GM12891 (cell line): ENCODE data around the gene SUCO. TPM values are rescaled to one million over a fixed set of nuclear protein-coding genes. Genes with fewer than 3 reads are reported as not detected.

Experiments
- DNase-seq: peaks from one replicate; pipeline ENCODE4 v3.0.0; 2011; ENCODE audit warnings: low spot score; ENCODE audit not compliant: insufficient read length
- FAIRE-seq: peaks from 2 replicates; lab custom pipeline; 2011; peaks lifted over from hg19 to GRCh38; lab: Jason Lieb, UNC
- PAX5 ChIP-seq: IDR thresholded peaks from 2 replicates; pipeline ENCODE4 v1.6.1; 2011; ENCODE audit warnings: low read length, moderate library complexity, mild to moderate bottlenecking; ENCODE audit not compliant: insufficient read depth, severe bottlenecking
- POLR2A ChIP-seq: IDR thresholded peaks from 2 replicates; pipeline ENCODE4 v1.6.1; 2011; ENCODE audit warnings: low read depth, low read length, control low read depth
- POLR2AphosphoS5 ChIP-seq: IDR thresholded peaks from 2 replicates; pipeline ENCODE4 v1.6.1; 2011; ENCODE audit warnings: low read depth, low read length, control low read depth
- POU2F2 ChIP-seq: IDR thresholded peaks from 2 replicates; pipeline ENCODE4 v1.6.1; 2011; ENCODE audit warnings: low read depth, mild to moderate bottlenecking, control low read depth, low read length, moderate library complexity
- SPI1 ChIP-seq: IDR thresholded peaks from 2 replicates; pipeline ENCODE4 v1.6.1; 2011; ENCODE audit warnings: low read depth, low read length, control low read depth
- TAF1 ChIP-seq: IDR thresholded peaks from 2 replicates; pipeline ENCODE4 v1.6.1; 2011; ENCODE audit warnings: low read depth, low read length, control low read depth
- polyA plus RNA-seq: library from polyadenylated mRNA; unstranded; fragments of >200 nt; gene quantifications from one replicate; pipeline ENCODE4 v1.2.1, GENCODE V29; 2012; ENCODE audit warnings: low read depth, missing spikeins, inconsistent platforms; ENCODE audit not compliant: missing spikeins

Gene SUCO
- 5.6 TPM for polyA plus RNA-seq

GRCh38 chr1:172532700-172533512, at the start of gene SUCO:
TSS of gene SUCO (plus strand) at chr1:172533150. CDS start at chr1:172533436, 286 bp downstream.
- TF ChIP-seq POU2F2, result peak; percentile 53; the same call in 1 of the 2 replicates
- peak; percentile 68 for TF ChIP-seq POLR2A
- peak; percentile 65 for TF ChIP-seq SPI1
- TF ChIP-seq TAF1, result peak; percentile 82
- TF ChIP-seq POLR2AphosphoS5, result peak; percentile 50; the same call in 1 of the 2 replicates
- no peak for TF ChIP-seq PAX5
- FAIRE-seq (peak; percentile 97), DNase-seq (peak; percentile 74)

DNA sequence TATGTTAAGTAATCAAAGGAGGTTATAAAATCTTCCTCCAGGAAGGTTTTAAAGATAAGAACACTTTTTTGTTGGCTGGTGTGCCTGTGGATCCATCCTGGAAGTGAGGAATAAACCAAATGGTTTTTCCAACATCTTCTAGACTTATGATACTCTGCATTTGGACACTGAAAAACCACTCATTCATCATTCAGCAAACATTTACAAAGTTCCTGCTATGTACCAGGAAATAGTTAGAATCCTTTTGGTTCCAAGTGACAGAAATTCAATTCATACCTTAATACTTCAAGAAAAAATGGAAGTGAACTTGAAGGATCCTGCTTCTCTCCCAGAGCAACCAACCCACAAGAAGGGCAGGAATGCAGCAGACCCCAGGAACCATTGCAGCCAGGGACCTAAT, 49.5 kb upstream of the SUCO start:
- FAIRE-seq (no peak), DNase-seq (no peak)
- TF ChIP-seq PAX5, result no peak
- TF ChIP-seq POLR2AphosphoS5, result no peak
- TF ChIP-seq POU2F2, result no peak
- no peak for TF ChIP-seq SPI1
- no peak for TF ChIP-seq POLR2A
- TF ChIP-seq TAF1, result no peak

GRCh38 chr1:172484252-172484651, 48.7 kb upstream of the SUCO start:
- no peak for DNase-seq

DNA sequence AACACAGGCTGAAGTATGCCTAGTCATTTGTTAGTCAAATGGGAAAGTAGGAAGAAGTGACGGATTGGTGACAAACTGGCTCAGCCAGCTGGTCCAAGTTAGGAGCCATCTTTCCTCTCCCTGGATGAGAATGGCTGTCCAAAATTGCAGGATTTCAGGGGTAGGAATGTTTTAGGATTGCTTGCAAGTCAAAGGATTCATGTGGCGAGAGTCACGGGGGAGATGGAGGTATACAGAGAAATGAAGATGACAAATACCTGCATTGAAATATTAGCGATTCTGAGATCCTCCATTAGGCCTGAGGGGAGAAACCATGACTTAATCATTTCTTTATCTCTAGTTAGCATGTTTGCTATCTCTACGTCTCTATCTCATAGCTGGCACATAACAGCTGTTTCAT, 47.3 kb upstream of the SUCO start:
- DNase-seq (no peak), FAIRE-seq (no peak)
- TF ChIP-seq PAX5, result no peak
- TF ChIP-seq POU2F2, result no peak
- no peak for TF ChIP-seq SPI1
- TF ChIP-seq POLR2A, result no peak
- TF ChIP-seq POLR2AphosphoS5, result no peak
- no peak for TF ChIP-seq TAF1

More at GRCh38 chr1:172484252-172484651, 48.7 kb upstream of the SUCO start:
- FAIRE-seq, result no peak
- TF ChIP-seq POU2F2 (no peak), PAX5 (no peak), POLR2AphosphoS5 (no peak), TAF1 (no peak), SPI1 (no peak)

- TF ChIP-seq PAX5 (no peak), POU2F2 (no peak), POLR2A (no peak), POLR2AphosphoS5 (no peak), SPI1 (no peak), TAF1 (no peak)
- FAIRE-seq, result no peak
These were observed 46.0 kb upstream of the SUCO start for GRCh38 chr1:172486805-172487454.

GRCh38 chr1:172487550-172487949, 45.4 kb upstream of the SUCO start:
- FAIRE-seq (no peak), DNase-seq (no peak)
- no peak for TF ChIP-seq PAX5
- no peak for TF ChIP-seq POLR2AphosphoS5
- TF ChIP-seq SPI1, result no peak
- TF ChIP-seq TAF1, result no peak
- no peak for TF ChIP-seq POU2F2
- TF ChIP-seq POLR2A, result no peak

More at GRCh38 chr1:172486805-172487454, 46.0 kb upstream of the SUCO start:
- no peak for DNase-seq

GRCh38 chr1:172488393-172488792, 44.6 kb upstream of the SUCO start:
- TF ChIP-seq TAF1, result no peak
- TF ChIP-seq SPI1, result no peak
- no peak for TF ChIP-seq POU2F2
- no peak for TF ChIP-seq POLR2AphosphoS5
- TF ChIP-seq PAX5, result no peak
- no peak for TF ChIP-seq POLR2A
- FAIRE-seq (no peak), DNase-seq (no peak)

GRCh38 chr1:172489847-172490246, 43.1 kb upstream of the SUCO start:
- no peak for FAIRE-seq
- TF ChIP-seq POU2F2, result no peak
- no peak for TF ChIP-seq TAF1
- no peak for TF ChIP-seq SPI1
- TF ChIP-seq POLR2A, result no peak
- TF ChIP-seq POLR2AphosphoS5, result no peak
- TF ChIP-seq PAX5, result no peak
- no peak for DNase-seq

DNA sequence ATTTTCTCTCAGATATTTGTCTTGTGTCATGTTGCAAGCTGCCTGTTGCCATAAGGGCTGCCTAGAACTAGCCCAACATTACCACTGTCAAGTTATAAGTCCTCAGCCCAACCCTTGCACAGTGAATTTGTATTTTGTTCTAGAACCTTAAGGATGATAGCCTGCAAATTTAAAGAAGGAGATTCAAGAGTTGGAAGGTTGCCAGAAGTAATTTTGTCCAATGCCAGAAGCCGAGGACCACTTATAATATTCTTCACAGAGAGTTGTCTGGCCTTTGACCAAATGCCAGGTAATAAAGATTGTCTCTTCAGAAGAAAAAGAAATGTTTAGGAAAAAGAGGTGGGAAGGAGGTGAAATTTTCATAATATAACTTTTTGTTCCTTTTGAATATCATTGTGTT, 40.5 kb upstream of the SUCO start:
- no peak for TF ChIP-seq POU2F2
- no peak for TF ChIP-seq SPI1
- no peak for TF ChIP-seq TAF1
- TF ChIP-seq POLR2A, result no peak
- TF ChIP-seq POLR2AphosphoS5, result no peak
- TF ChIP-seq PAX5, result no peak
- no peak for FAIRE-seq
- DNase-seq, result no peak
